ENCODE results near the gene CAPN12.

- TF ChIP-seq GATA1 (IDR thresholded peaks at IDR 0.05; ENCODE audit: low read depth, low read length) (no peak), POLR2A (IDR thresholded peaks at IDR 0.05; ENCODE audit: low read length) (no peak)
These were observed 24.3 kb downstream of the CAPN12 start for GRCh38 chr19:38719761-38720558.
